K562 (cell line): ENCODE results near the gene WDR17. TPM values are rescaled to one million over a fixed set of nuclear protein-coding genes. Genes with fewer than 3 reads are reported as not detected.
"Not testable (repeated sequence)": the region's sequence is repeated elsewhere in the genome, so short reads cannot be mapped to it uniquely, and the experiment has no call there.

Experiments used
- ATAC-seq: fragments of 200-7000 bp; cut with Tn5 transposase; 3 replicates; pipeline ENCODE4 v1.9.1; 2020; ENCODE audit warnings: moderate library complexity
- BruUV-seq: library from RNA; stranded (reverse); fragments of 400-500 nt; replicated peaks from 2 replicates; lab custom pipeline; 2021; lab: Mats Ljungman, UMichigan
- CTCF ChIA-PET: fragments of 300-600 bp; formaldehyde crosslinking; extraction: SDS; loops from one replicate; lab custom pipeline; 2021; ENCODE audit warnings: low intra/inter-chr PET ratio; lab: Yijun Ruan, JAX
- POLR2A ChIA-PET: fragments of 300-600, 350-650 bp; sonication (Branson Sonifier 250); formaldehyde crosslinking; extraction: SDS; loops from one replicate; lab custom pipeline; 2021; ENCODE audit warnings: antibody characterized with exemption, inconsistent platforms; lab: Yijun Ruan, JAX
- DNase-seq, 4 experiments: peaks; one replicate each; pipeline versions ENCODE4 v3.0.0 to v3.0.0-alpha.2; 2011 to 2018; ENCODE audit warnings: low spot score in 3 of 4, mixed read lengths in 3 of 4; ENCODE audit errors: extremely low read depth in 1 of 4
- FAIRE-seq: peaks from 2 replicates; lab custom pipeline; 2011; peaks lifted over from hg19 to GRCh38; lab: Jason Lieb, UNC
- H2AFZ ChIP-seq: 2 replicates; pipeline ENCODE4 v1.6.0; 2011; ENCODE audit warnings: low read depth, low read length, control low read depth, inconsistent platforms
- H3K27ac ChIP-seq: fragments of 200-600 bp; 3 replicates; pipeline ENCODE4 v1.8.0; 2011; ENCODE audit warnings: low read depth, mild to moderate bottlenecking, control low read depth, inconsistent platforms, low read length, moderate library complexity, mixed read lengths; ENCODE audit errors: extremely low read depth
- H3K27me3 ChIP-seq, 2 experiments: fragments of 300-600 bp in 1 of 2; 2 replicates in 1 of 2; 3 replicates in 1 of 2; pipeline versions ENCODE4 v1.6.0 to v1.8.0; 2011; ENCODE audit warnings: inconsistent platforms in 2 of 2, low read length in 2 of 2, mild to moderate bottlenecking in 1 of 2, mixed read lengths in 1 of 2, moderate library complexity in 1 of 2; ENCODE audit not compliant: control insufficient read depth in 2 of 2, insufficient read depth in 2 of 2
- H3K36me3 ChIP-seq: fragments of 300-600 bp; 3 replicates; pipeline ENCODE4 v1.8.0; 2011; ENCODE audit warnings: mild to moderate bottlenecking, low read length, inconsistent platforms; ENCODE audit not compliant: control insufficient read depth, insufficient read depth
- H3K4me1 ChIP-seq, 2 experiments: fragments of 200-600 bp in 1 of 2; replicated peaks in 1 of 2; 2 replicates in 1 of 2; 3 replicates in 1 of 2; pipeline versions ENCODE4 v1.5.1 to v1.8.0; 2011; ENCODE audit warnings: inconsistent platforms in 2 of 2, low read length in 2 of 2, mild to moderate bottlenecking in 1 of 2, mixed read lengths in 1 of 2, moderate library complexity in 1 of 2; ENCODE audit not compliant: control insufficient read depth in 2 of 2, insufficient read depth in 2 of 2
- H3K4me2 ChIP-seq: 2 replicates; pipeline ENCODE4 v1.6.1; 2011; ENCODE audit warnings: low read length, control low read depth, inconsistent platforms, mixed read lengths; ENCODE audit not compliant: insufficient read depth
- H3K4me3 ChIP-seq: fragments of 200-600 bp; sonication (generic), shearing (Covaris generic); 2 replicates; pipeline ENCODE4 v1.5.1; 2016; ENCODE audit warnings: control low read depth, inconsistent platforms
- H3K79me2 ChIP-seq: fragments of 200-600 bp; 3 replicates; pipeline ENCODE4 v1.8.0; 2011; ENCODE audit warnings: low read length, inconsistent platforms; ENCODE audit not compliant: control insufficient read depth, insufficient read depth
- H3K9ac ChIP-seq, 2 experiments: 2 replicates each; pipeline versions ENCODE4 v1.6.0 to v1.6.1; 2011; ENCODE audit warnings: low read depth in 2 of 2, low read length in 2 of 2, control low read depth in 1 of 2, inconsistent platforms in 1 of 2, mild to moderate bottlenecking in 1 of 2, mixed read lengths in 1 of 2; ENCODE audit not compliant: insufficient read depth in 1 of 2
- H3K9me1 ChIP-seq: one replicate; pipeline ENCODE4 v1.6.0; 2011; ENCODE audit warnings: inconsistent platforms, mild to moderate bottlenecking, low read length, moderate library complexity; ENCODE audit not compliant: control insufficient read depth, insufficient read depth
- H3K9me3 ChIP-seq: replicated peaks from 2 replicates; pipeline ENCODE4 v1.5.1; 2011; ENCODE audit warnings: low read depth, low read length, inconsistent platforms; ENCODE audit not compliant: control insufficient read depth, insufficient read depth
- H4K20me1 ChIP-seq: replicated peaks from 2 replicates; pipeline ENCODE4 v1.6.1; 2011; ENCODE audit warnings: low read length, inconsistent platforms, mixed read lengths; ENCODE audit not compliant: control insufficient read depth, insufficient read depth
- ESRRA ChIP-seq: fragments of 450-650 bp; IDR thresholded peaks from 2 replicates; pipeline ENCODE4 v1.6.1; 2014; ENCODE audit warnings: low read depth, mild to moderate bottlenecking, moderate library complexity, borderline replicate concordance
- FOXJ2 ChIP-seq: fragments of 200-800 bp; sonication (Bioruptor generic); IDR thresholded peaks from 2 replicates; pipeline ENCODE4 v1.6.1; 2016; ENCODE audit warnings: missing genetic modification characterization, missing compliant biosample characterization
- STAT5A ChIP-seq: IDR thresholded peaks from 2 replicates; pipeline ENCODE4 v1.6.1; 2012; ENCODE audit warnings: low read length, inconsistent platforms, borderline replicate concordance
- ZNF512 ChIP-seq: IDR thresholded peaks from 2 replicates; pipeline ENCODE4 v1.6.1; 2016; ENCODE audit warnings: missing genetic modification characterization, missing compliant biosample characterization
- WGBS: fragments of 100-300 bp; shearing (Covaris generic); methylation state at CpG from one replicate; pipeline ENCODE4 v1.1.6; 2016; ENCODE audit warnings: low coverage, mixed read lengths; ENCODE audit not compliant: insufficient coverage; ENCODE audit errors: missing lambda C conversion rate; 5-methylcytosine and 5-hydroxymethylcytosine counted together
- in situ Hi-C: fragments of 300-500 bp; cut with MboI; formaldehyde crosslinking; loops from 4 replicates; pipeline ENCODE4 v1.15.0; 2018; ENCODE audit warnings: inconsistent platforms, mixed read lengths
- intact Hi-C: fragments of 100-400 bp; cut with micrococcal nuclease; formaldehyde crosslinking; loops from 2 replicates; pipeline ENCODE4 v1.14.2; 2022
- polyA plus RNA-seq, 8 experiments: library from polyadenylated mRNA; depleted of rRNA in 4 of 8; stranded (reverse) in 5 of 8; unstranded in 3 of 8; fragments of >200 nt; fragmentation: Nextera tagmentation in 2 of 8; fragmentation: Illumina TruSeq in 1 of 8; extraction: Ambion mirVana in 2 of 8; extraction: Trizol in 1 of 8; gene quantifications; 2 replicates each; pipeline versions ENCODE4 v1.2.1 to v1.2.3, GENCODE V29; 2011 to 2014; ENCODE audit warnings: inconsistent platforms in 1 of 8, missing spikeins in 1 of 8
- total RNA-seq, 7 experiments: library from RNA; depleted of rRNA in 6 of 7; stranded (reverse); fragments of >200 nt in 6 of 7; fragmentation: Illumina TruSeq in 2 of 7; extraction: Trizol in 2 of 7; gene quantifications; 2 replicates each; pipeline versions ENCODE4 v1.2.1 to v1.2.3, GENCODE V29; 2011 to 2021; ENCODE audit warnings: low replicate concordance in 1 of 7

The WDR17 gene
- total and polyA plus RNA-seq, 9 of the 15 experiments (the other 6 are each of a cell fraction or from before 2014, with no cell fraction given), result 0.04 to 0.07 TPM; not detected in 7

- Histone ChIP-seq H3K9ac (no peak overlapping the region), H4K20me1 (no peaks in the 10 kb centered on the region), H3K9me1 (no peaks in the 10 kb centered on the region), H3K27me3 (peaks cover 0 to 5% of the 10 kb centered on the region in 2 experiments; a peak in 1 of 5 replicates), H3K27ac (no peak overlapping the region), H3K4me1 (no peaks in the 10 kb centered on the region), H3K4me3 (no peak overlapping the region), H3K9me3 (no peaks in the 10 kb centered on the region), H3K36me3 (no peaks in the 10 kb centered on the region), H2AFZ (no peak overlapping the region), H3K79me2 (no peaks in the 10 kb centered on the region), H3K4me2 (no peak overlapping the region)
- WGBS, result 1% methylated on average over 7 of the region's 7 CpGs
- ATAC-seq, result no peak
- CTCF ChIA-PET, result interaction anchor here (0.6 kb wide), 1 partner anchor 10 kb away, joined by 3 read pairs; no protein-coding TSS in a partner anchor
- intact Hi-C loops (no loop called here), in situ Hi-C loops (no loop called here)
- BruUV-seq, result no TSS peak
- no peak for DNase-seq
- TF ChIP-seq ZNF512 (tag) (peak; percentile 72), STAT5A (no peak)
- no peak for FAIRE-seq
- POLR2A ChIA-PET, result no interaction called here
Observed at GRCh38 chr4:176210579-176211296, 145.1 kb downstream of the WDR17 start.

- POLR2A ChIA-PET, result interaction anchor here (0.7 to 0.8 kb wide), 2 partner anchors 16 to 36 kb away, joined by 3 read pairs; no protein-coding TSS in a partner anchor
- DNase-seq, H3K4me1 ChIP-seq, H4K20me1 ChIP-seq, in situ Hi-C loops, CTCF ChIA-PET, H3K9me3 ChIP-seq, H2AFZ ChIP-seq, H3K9ac ChIP-seq, H3K4me3 ChIP-seq, H3K36me3 ChIP-seq, H3K79me2 ChIP-seq, ATAC-seq, FAIRE-seq, intact Hi-C loops, H3K9me1 ChIP-seq, BruUV-seq, H3K27ac ChIP-seq, H3K27me3 ChIP-seq, H3K4me2 ChIP-seq: not testable (repeated sequence)
- 0% methylated on average over 2 of the region's 3 CpGs for WGBS
- TF ChIP-seq FOXJ2 (tag) (0 out of 2 replicates have a peak, but pooled peaks have one; percentile 20), ESRRA (peak; percentile 55; the same call in 1 of the 2 replicates)
Observed at GRCh38 chr4:176212351-176212750, 146.7 kb downstream of the WDR17 start.
